ENCODE measurements around the gene HDGFL2. TPM values are rescaled to one million over a fixed set of nuclear protein-coding genes. Genes with fewer than 3 reads are reported as not detected.

The HDGFL2 gene
- total RNA-seq, 1 donor from 2014 or later: 92.6 TPM

GRCh38 chr19:4452230-4452990 is 19.7 kb upstream of the HDGFL2 start:
- Mint-ChIP-seq H3K27me3 (no peaks in the 10 kb centered on the region), H3K27ac (no peak overlapping the region), H3K4me3 (ENCODE audit: low read depth) (no peak overlapping the region), H3K4me1 (ENCODE audit: low read depth) (peaks cover 9% of the 10 kb centered on the region), H3K36me3 (ENCODE audit: insufficient read depth) (peaks cover 6% of the 10 kb centered on the region), H3K9me3 (ENCODE audit: low read depth) (no peaks in the 10 kb centered on the region)
- no peak for TF ChIP-seq CTCF (IDR thresholded peaks at IDR 0.05; ENCODE audit: unreplicated experiment)
- DNase-seq (ENCODE audit: low spot score, unreplicated experiment): no peak

GRCh38 chr19:4453232-4454179 is 18.6 kb upstream of the HDGFL2 start:
- no peaks in the 10 kb centered on the region for H3K9me3 Mint-ChIP-seq (ENCODE audit: low read depth)
- TF ChIP-seq CTCF (IDR thresholded peaks at IDR 0.05; ENCODE audit: unreplicated experiment): no peak
- no peaks in the 10 kb centered on the region for H3K27me3 Mint-ChIP-seq
- H3K4me3 Mint-ChIP-seq (ENCODE audit: low read depth): no peak overlapping the region
- H3K36me3 Mint-ChIP-seq (ENCODE audit: insufficient read depth): peaks cover 6% of the 10 kb centered on the region
- peaks cover 12% of the 10 kb centered on the region for H3K4me1 Mint-ChIP-seq (ENCODE audit: low read depth)
- H3K27ac Mint-ChIP-seq: no peak overlapping the region
- no peak for DNase-seq (ENCODE audit: low spot score, unreplicated experiment)

- H3K27me3 Mint-ChIP-seq: no peaks in the 10 kb centered on the region
- no peak for DNase-seq (ENCODE audit: low spot score, unreplicated experiment)
- H3K4me1 Mint-ChIP-seq (ENCODE audit: low read depth): peaks cover 12% of the 10 kb centered on the region
- TF ChIP-seq CTCF (IDR thresholded peaks at IDR 0.05; ENCODE audit: unreplicated experiment): no peak
- H3K4me3 Mint-ChIP-seq (ENCODE audit: low read depth): no peak overlapping the region
- H3K9me3 Mint-ChIP-seq (ENCODE audit: low read depth): no peaks in the 10 kb centered on the region
- H3K27ac Mint-ChIP-seq: peak overlapping the region; percentile 49
- peaks cover 3% of the 10 kb centered on the region for H3K36me3 Mint-ChIP-seq (ENCODE audit: insufficient read depth)
These were observed 17.1 kb upstream of the HDGFL2 start for GRCh38 chr19:4454747-4455718.

GRCh38 chr19:4455719-4456475 is 16.2 kb upstream of the HDGFL2 start:
- no peak for TF ChIP-seq CTCF (IDR thresholded peaks at IDR 0.05; ENCODE audit: unreplicated experiment)
- peak overlapping the region; percentile 87 for H3K27ac Mint-ChIP-seq
- DNase-seq (ENCODE audit: low spot score, unreplicated experiment): no peak

More at GRCh38 chr19:4455719-4456475, 16.2 kb upstream of the HDGFL2 start:
- H3K27me3 Mint-ChIP-seq: no peaks in the 10 kb centered on the region
- H3K4me1 Mint-ChIP-seq (ENCODE audit: low read depth): peaks cover 12% of the 10 kb centered on the region
- peak overlapping the region; percentile 88 for H3K4me3 Mint-ChIP-seq (ENCODE audit: low read depth)
- no peaks in the 10 kb centered on the region for H3K9me3 Mint-ChIP-seq (ENCODE audit: low read depth)
- no peaks in the 10 kb centered on the region for H3K36me3 Mint-ChIP-seq (ENCODE audit: insufficient read depth)
